TTC549 (cell line): ENCODE data around the gene FBXO41.

Experiments used
- FAIRE-seq: peaks from 2 replicates; lab custom pipeline; 2012; peaks lifted over from hg19 to GRCh38; lab: Jason Lieb, UNC

FBXO41 gene

GRCh38 chr2:73210696-73211095 lies 73.6 kb downstream of the FBXO41 start:
- no peak for FAIRE-seq

DNA sequence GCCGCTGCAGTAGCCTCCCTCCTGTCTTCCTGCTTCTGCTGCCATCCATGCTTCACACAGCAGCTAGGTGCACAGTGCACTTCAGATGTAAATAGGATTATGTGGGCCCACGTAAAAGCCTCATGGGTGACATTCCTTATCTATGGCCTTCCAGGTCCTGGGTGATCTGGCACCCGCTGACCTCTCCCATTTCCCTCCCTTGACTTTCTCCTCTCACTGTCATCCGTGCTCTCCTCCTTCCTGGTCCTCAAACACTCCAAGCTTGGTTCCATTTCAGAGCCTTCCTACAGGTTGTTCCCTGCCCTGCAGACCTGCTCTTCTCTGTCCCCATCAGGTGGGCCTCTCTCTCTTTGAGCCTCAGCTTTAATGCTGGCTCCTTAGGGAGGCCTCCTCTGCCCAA lies 74.3 kb downstream of the FBXO41 start:
- no peak for FAIRE-seq

- FAIRE-seq, result no peak
These were observed 76.0 kb downstream of the FBXO41 start for GRCh38 chr2:73208258-73208657.

DNA sequence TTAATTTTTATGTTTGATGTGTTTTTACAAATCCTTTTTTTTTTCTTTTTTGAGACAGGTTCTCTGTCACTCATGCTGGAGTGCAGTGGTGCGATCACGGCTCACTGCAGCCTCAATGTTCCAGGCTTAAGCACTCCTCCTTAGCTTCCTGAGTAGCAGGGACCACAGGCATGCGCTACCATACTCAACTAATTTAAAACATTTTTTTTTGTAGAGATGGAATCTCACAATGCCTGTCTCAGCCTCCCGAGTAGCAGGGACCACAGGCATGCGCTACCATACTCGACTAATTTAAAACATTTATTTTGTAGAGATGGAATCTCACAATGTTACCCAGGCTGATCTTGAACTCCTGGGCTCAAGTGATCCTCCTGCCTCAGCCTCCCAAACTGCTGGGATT lies 78.7 kb downstream of the FBXO41 start:
- no peak for FAIRE-seq
